Inflammatory macrophage treated with lipopolysaccharide for 1 hour (primary cell): ENCODE results near the gene CBLB.
A peak's percentile ranks its signal among the peaks of the same experiment; 100 is the strongest.
"Not testable (repeated sequence)": the region's sequence is repeated elsewhere in the genome, so short reads cannot be mapped to it uniquely, and the experiment has no call there.

Experiments used
- DNase-seq, 2 donors: peaks; one replicate each; pipeline ENCODE4 v3.0.0-alpha.2; 2020 to 2022

CBLB gene

GRCh38 chr3:105747060-105747541 lies 121.7 kb downstream of the CBLB start:
- peak; percentile 89 to 94 for DNase-seq

DNA sequence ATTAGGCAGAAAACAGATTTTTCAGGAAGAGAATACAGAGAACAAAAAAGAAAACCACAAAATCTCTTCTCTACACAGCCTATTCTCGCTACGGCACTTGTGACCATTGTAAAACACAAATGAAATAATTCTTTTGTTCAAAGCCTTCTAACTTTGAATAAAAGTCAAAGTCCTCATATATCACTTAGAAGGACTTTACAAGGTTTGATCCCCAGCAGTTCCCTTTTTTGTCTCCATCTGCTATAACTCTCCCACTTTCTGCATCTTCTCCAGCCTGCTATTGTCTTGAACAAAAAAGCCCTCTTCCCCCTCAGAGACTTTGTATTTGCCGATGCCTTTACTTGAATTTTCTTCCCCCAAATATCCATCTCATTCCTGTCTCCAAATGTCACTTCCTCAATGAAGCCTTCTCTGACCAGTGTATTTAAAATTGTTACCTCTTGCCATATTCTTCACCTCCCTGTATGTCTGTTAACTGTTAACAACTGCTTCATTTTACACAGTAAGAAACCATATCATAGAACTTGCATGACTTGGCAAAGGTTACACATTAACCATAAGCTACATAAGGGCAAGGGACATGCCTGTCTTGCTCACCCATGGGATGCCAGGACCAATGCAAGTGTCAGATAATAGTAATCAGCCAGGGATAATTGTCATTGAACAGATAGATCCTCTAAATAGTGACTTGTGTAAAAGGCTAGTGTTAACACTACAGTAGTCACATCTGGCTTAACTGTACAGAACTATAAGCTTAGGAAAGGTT lies 122.4 kb downstream of the CBLB start:
- no peak for DNase-seq

- DNase-seq, result no peak
These were observed 123.8 kb downstream of the CBLB start for GRCh38 chr3:105745046-105745445.

GRCh38 chr3:105744202-105744601 lies 124.6 kb downstream of the CBLB start:
- DNase-seq, result no peak

DNA sequence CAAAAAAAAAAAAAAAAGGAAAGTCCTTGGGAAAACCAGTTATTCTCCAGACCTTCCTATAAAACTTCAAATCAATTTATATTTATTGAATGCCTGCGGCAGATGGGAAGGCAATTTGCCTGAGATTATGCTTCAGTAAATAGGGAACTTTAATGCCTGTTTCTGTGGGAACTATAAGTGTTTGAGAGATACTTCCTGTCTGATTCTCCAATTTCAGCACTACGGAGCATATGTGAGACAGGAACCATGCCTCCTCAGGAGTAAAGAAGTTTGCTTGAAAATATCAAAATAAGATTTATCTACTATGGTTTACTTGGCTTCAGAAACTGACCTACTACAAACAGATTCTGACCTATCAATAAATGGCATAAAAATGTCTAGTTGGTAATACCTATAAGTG lies 135.5 kb downstream of the CBLB start:
- DNase-seq, result no peak

GRCh38 chr3:105731686-105732085 lies 137.1 kb downstream of the CBLB start:
- DNase-seq, result no peak

DNA sequence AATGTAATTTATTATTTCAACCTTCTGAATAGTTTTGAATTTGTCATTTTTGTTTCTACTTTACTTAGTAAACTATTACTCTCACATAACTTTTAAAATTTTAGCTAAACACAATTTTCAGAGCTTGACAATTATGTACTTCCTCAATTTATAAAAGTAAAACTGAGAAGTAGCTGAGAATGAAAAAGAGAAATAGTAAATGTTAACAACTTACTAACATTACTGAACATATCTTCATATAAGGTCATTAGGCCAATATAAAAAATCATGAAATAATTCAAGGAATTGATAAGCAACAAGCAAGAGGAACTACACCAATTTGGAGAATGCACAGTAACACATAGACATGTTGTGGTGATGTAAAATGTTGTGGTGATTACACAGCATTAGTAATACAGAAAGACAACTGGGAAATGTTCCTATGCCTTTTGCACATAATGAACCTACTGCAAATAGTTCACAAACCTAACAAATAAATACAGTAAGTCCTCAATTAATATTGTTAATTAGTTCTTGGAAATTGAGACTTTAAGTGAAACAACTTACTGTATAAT lies 137.9 kb downstream of the CBLB start:
- DNase-seq, result peak; percentile 35 to 37

- DNase-seq, result no peak
These were observed 139.1 kb downstream of the CBLB start for GRCh38 chr3:105729667-105730066.

GRCh38 chr3:105728771-105729312 lies 140.0 kb downstream of the CBLB start:
- no peak for DNase-seq

GRCh38 chr3:105727036-105727435 lies 141.8 kb downstream of the CBLB start:
- not testable (repeated sequence) for DNase-seq

GRCh38 chr3:105722943-105723556 lies 145.8 kb downstream of the CBLB start:
- peak; percentile 78 to 80 for DNase-seq

- no peak for DNase-seq
These were observed 149.0 kb downstream of the CBLB start for GRCh38 chr3:105719791-105720190.

- peak; percentile 7 to 9 for DNase-seq
These were observed 153.4 kb downstream of the CBLB start for GRCh38 chr3:105715372-105715771.

DNA sequence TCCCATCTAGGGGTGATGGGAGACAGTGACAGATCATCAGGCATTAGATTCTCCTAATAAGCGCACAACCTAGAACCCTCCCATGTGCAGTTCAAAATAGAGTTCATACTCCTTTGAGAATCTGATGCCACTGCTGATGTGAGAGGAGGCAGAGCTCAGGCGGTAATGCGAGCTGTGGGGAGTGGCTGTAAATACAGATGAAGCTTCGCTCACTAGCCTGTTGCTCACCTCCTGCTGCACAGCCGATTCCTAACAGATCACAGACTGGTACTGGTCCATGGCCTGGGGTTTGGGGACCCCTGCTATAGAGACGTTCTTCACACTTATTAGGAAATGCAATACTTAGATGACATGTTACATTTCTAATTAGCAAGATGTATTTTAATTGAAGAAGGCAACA lies 154.4 kb downstream of the CBLB start:
- DNase-seq, result no peak

GRCh38 chr3:105708980-105709379 lies 159.8 kb downstream of the CBLB start:
- no peak for DNase-seq

DNA sequence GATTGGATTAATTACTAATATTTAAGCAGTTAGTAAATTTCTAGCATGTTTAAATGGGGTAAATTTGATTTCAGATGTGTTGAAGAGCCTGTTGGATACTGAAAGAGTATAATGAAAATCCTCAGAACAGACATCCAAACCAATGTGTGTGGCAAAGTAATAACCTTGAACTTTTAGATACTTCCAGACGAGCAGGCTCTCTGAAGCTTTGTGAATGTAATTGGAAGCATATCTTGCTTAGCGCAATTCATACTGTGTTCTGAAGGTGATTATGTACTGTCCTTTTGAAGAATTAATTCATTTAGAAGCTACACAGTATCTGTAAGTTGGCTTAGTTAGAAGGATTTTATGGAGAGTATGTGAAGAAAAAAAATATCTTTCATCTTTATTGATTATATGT lies 161.8 kb downstream of the CBLB start:
- DNase-seq, result no peak

DNA sequence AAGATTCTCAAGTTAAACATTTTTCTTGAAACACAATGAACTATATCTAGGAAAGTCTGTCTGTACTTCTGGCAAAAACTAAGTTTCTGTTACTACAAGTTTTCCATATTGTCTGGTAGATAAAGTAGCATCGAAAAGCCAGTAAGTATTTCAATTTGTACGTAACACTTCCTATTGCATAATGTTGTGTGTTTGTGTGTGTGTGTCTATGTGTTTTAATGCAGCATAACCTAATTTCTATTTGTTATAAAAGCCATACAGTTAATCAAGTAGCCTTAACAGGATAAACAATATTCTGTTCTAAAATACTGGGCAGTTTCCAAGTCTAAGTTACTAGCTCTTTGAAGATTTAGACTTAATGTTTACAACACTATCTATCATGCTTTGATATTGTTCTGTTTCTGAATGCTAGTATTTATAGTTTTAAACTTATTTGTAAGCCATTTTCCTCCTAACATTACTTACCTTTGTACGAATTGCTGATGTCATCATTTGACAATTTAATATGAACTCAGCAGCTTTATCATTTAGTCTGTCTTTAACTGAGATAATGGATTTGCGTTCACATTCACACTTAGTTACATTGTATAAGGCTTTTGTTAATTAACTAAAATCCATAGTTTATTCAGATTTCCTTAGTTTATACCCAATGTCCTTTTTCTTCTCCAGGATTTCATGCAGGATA lies 163.9 kb downstream of the CBLB start:
- DNase-seq, result no peak

- no peak for DNase-seq
These were observed 168.2 kb downstream of the CBLB start for GRCh38 chr3:105700575-105700974.

- DNase-seq, result no peak
These were observed 177.2 kb downstream of the CBLB start for GRCh38 chr3:105691633-105692032.

GRCh38 chr3:105691053-105691452 lies 177.8 kb downstream of the CBLB start:
- no peak for DNase-seq

DNA sequence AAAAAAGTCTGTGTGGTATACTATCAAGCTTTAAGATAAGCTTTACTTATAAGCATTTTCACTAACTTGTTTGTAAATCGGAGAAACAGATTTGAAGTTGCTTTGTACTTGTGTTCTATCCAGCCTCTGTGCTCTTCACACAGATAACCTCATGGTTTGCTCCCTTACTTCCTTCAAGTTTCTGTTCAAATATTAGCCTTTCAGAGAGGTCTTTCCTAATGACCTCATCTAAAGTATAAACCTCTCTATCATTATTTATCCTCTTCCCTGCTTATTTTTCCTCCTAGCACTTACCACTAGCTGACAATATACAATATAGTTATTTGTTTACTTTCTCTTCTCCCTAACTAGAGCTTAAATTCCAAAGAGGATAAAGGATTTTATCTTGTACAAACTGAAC lies 180.0 kb downstream of the CBLB start:
- no peak for DNase-seq

- DNase-seq, result peak; percentile 2 to 38
These were observed 182.4 kb downstream of the CBLB start for GRCh38 chr3:105686278-105686897.

DNA sequence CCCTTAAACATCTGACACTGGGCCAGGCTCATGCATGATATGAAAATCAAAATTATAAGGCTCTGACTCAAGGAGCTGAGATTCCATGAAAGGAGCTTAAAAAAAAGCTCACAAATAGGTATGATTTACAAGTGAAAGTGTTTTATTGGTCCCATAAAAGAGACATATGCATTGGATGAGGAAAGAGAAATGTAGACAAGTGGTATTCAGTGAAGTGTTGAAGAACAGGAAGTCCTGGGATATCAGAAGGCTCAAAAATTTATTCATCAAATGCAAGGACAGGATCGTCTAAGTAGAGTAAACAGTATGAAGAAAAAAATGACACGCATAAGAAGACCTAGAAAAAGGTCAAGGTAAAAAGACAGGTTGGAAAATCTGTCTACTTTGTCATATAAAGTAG lies 188.9 kb downstream of the CBLB start:
- DNase-seq, result no peak
